Measurements from ENCODE around the gene PEX3. TPM values are rescaled to one million over a fixed set of nuclear protein-coding genes. Genes with fewer than 3 reads are reported as not detected.
"Not testable (repeated sequence)": the region's sequence is repeated elsewhere in the genome, so short reads cannot be mapped to it uniquely, and the experiment has no call there.

Gene PEX3
- total and polyA plus RNA-seq, 9 donors = 12.0 to 29.3 (median 18.1) TPM

GRCh38 chr6:143457563-143458359, 7.2 kb downstream of the PEX3 start:
- no peak for DNase-seq
- no peak overlapping the region for H3K4me3 ChIP-seq
- no peaks in the 10 kb centered on the region for H3K9me3 ChIP-seq
- no peaks in the 10 kb centered on the region for H3K27me3 ChIP-seq
- H3K4me1 ChIP-seq (ENCODE audit: insufficient read depth) = no peaks in the 10 kb centered on the region
- H3K27ac ChIP-seq = no peak overlapping the region
- TF ChIP-seq POLR2A (IDR thresholded peaks at IDR 0.05) (no peak), EP300 (IDR thresholded peaks at IDR 0.05) (no peak)
- TF ChIP-seq, protein P1, sequence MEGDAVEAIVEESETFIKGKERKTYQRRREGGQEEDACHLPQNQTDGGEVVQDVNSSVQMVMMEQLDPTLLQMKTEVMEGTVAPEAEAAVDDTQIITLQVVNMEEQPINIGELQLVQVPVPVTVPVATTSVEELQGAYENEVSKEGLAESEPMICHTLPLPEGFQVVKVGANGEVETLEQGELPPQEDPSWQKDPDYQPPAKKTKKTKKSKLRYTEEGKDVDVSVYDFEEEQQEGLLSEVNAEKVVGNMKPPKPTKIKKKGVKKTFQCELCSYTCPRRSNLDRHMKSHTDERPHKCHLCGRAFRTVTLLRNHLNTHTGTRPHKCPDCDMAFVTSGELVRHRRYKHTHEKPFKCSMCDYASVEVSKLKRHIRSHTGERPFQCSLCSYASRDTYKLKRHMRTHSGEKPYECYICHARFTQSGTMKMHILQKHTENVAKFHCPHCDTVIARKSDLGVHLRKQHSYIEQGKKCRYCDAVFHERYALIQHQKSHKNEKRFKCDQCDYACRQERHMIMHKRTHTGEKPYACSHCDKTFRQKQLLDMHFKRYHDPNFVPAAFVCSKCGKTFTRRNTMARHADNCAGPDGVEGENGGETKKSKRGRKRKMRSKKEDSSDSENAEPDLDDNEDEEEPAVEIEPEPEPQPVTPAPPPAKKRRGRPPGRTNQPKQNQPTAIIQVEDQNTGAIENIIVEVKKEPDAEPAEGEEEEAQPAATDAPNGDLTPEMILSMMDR (IDR thresholded peaks at IDR 0.05) = no peak
- H3K36me3 ChIP-seq = no peaks in the 10 kb centered on the region
- intact Hi-C loops (cut with DNase I) = no loop called here
- WGBS, 3 donors = 69 to 98% (median 97%) methylated on average over 2 of the region's 2 CpGs

- H3K4me1 ChIP-seq (ENCODE audit: insufficient read depth) = no peaks in the 10 kb centered on the region
- no peaks in the 10 kb centered on the region for H3K36me3 ChIP-seq
- no peak for DNase-seq
- H3K27ac ChIP-seq = no peak overlapping the region
- no peaks in the 10 kb centered on the region for H3K9me3 ChIP-seq
- H3K4me3 ChIP-seq = no peak overlapping the region
- TF ChIP-seq POLR2A (IDR thresholded peaks at IDR 0.05) = no peak
- TF ChIP-seq, protein P1 (IDR thresholded peaks at IDR 0.05) = no peak
- TF ChIP-seq EP300 (IDR thresholded peaks at IDR 0.05) = no peak
- intact Hi-C loops (cut with DNase I) = no loop called here
- WGBS, 3 donors = 76 to 88% (median 88%) methylated on average over 2 of the region's 2 CpGs
- H3K27me3 ChIP-seq = no peaks in the 10 kb centered on the region
Observed at GRCh38 chr6:143465546-143465945, 14.9 kb downstream of the PEX3 start.

- no peaks in the 10 kb centered on the region for H3K9me3 ChIP-seq
- H3K4me3 ChIP-seq = no peak overlapping the region
- intact Hi-C loops (cut with DNase I) = no loop called here
- no peak for DNase-seq
- H3K27me3 ChIP-seq = no peaks in the 10 kb centered on the region
- TF ChIP-seq POLR2A (IDR thresholded peaks at IDR 0.05) (no peak), EP300 (IDR thresholded peaks at IDR 0.05) (no peak)
- TF ChIP-seq, protein P1 (IDR thresholded peaks at IDR 0.05) = no peak
- H3K36me3 ChIP-seq = no peaks in the 10 kb centered on the region
- H3K4me1 ChIP-seq (ENCODE audit: insufficient read depth) = no peaks in the 10 kb centered on the region
- H3K27ac ChIP-seq = no peak overlapping the region
Observed at GRCh38 chr6:143468026-143468425, 17.4 kb downstream of the PEX3 start.

GRCh38 chr6:143468823-143469222, 18.2 kb downstream of the PEX3 start:
- WGBS, 3 donors = 76 to 91% (median 85%) methylated on average over 2 of the region's 2 CpGs
- H3K4me1 ChIP-seq (ENCODE audit: insufficient read depth); DNase-seq; H3K4me3 ChIP-seq; intact Hi-C loops (cut with DNase I); H3K36me3 ChIP-seq; H3K27me3 ChIP-seq; H3K9me3 ChIP-seq; H3K27ac ChIP-seq: not testable (repeated sequence)

- no peaks in the 10 kb centered on the region for H3K4me1 ChIP-seq (ENCODE audit: insufficient read depth)
- H3K36me3 ChIP-seq = no peaks in the 10 kb centered on the region
- 53 to 98% (median 96%) methylated on average over 1 of the region's 1 CpG for WGBS, 3 donors
- intact Hi-C loops (cut with DNase I) = no loop called here
- TF ChIP-seq EP300 (IDR thresholded peaks at IDR 0.05) (no peak), POLR2A (IDR thresholded peaks at IDR 0.05) (no peak)
- TF ChIP-seq, protein P1 (IDR thresholded peaks at IDR 0.05) = no peak
- no peaks in the 10 kb centered on the region for H3K9me3 ChIP-seq
- H3K27me3 ChIP-seq = no peaks in the 10 kb centered on the region
- no peak for DNase-seq
- no peak overlapping the region for H3K4me3 ChIP-seq
- H3K27ac ChIP-seq = no peak overlapping the region
Observed at GRCh38 chr6:143471822-143472221, 21.2 kb downstream of the PEX3 start.

All from ovary (tissue), 9 donors.